Prostate gland (tissue), 2 donors: ENCODE results near the gene KDM4C. TPM values are rescaled to one million over a fixed set of nuclear protein-coding genes. Genes with fewer than 3 reads are reported as not detected.

Source experiments
- DNase-seq: peaks from one replicate; pipeline ENCODE4 v3.0.0-alpha.2; 2019; ENCODE audit warnings: low spot score
- H3K27ac ChIP-seq, 2 donors: fragments of 200-600 bp; sonication (generic); 2 replicates each; pipeline ENCODE4 v1.5.1; 2017 to 2019
- H3K27me3 ChIP-seq: fragments of 200-600 bp; sonication (generic); replicated peaks from 2 replicates; pipeline ENCODE4 v1.5.1; 2019; ENCODE audit not compliant: insufficient read depth
- H3K36me3 ChIP-seq, 2 donors: fragments of 200-600 bp; sonication (generic); 1 replicate in 1 of 2; 2 replicates in 1 of 2; pipeline versions ENCODE4 v1.5.1 to v1.8.1; 2017 to 2019
- H3K4me1 ChIP-seq: fragments of 200-600 bp; sonication (generic); replicated peaks from 2 replicates; pipeline ENCODE4 v1.5.1; 2019
- H3K4me3 ChIP-seq, 2 donors: fragments of 200-600 bp; sonication (generic); 2 replicates each; pipeline ENCODE4 v1.5.1; 2017 to 2019
- H3K9me3 ChIP-seq: fragments of 200-600 bp; sonication (generic); 2 replicates; pipeline ENCODE4 v1.5.1; 2017
- POLR2A ChIP-seq: fragments of 450-650 bp; IDR thresholded peaks from one replicate; pipeline ENCODE4 v1.6.1; 2016; ENCODE audit warnings: antibody characterized with exemption, mild to moderate bottlenecking
- POLR2AphosphoS5 ChIP-seq: sonication (generic); formaldehyde crosslinking; IDR thresholded peaks from one replicate; pipeline ENCODE4 v1.6.1; 2017; ENCODE audit warnings: antibody characterized with exemption
- WGBS: methylation state at CpG from one replicate; pipeline ENCODE4 v1.1.5; 2018; 5-methylcytosine and 5-hydroxymethylcytosine counted together
- intact Hi-C: fragments of 100-400 bp; cut with DNase I; formaldehyde crosslinking; loops from one replicate; pipeline ENCODE4 v1.14.2; 2022
- total RNA-seq, 2 donors: library from RNA; depleted of rRNA; stranded (reverse); fragments of >200 nt; gene quantifications; one replicate each; pipeline ENCODE4 v1.1.0, GENCODE V29; 2016
- TF ChIP-seq, protein P1 (sequence below), 4 experiments: fragments of 200-600 bp in 2 of 4; fragments of 450-650 bp in 2 of 4; sonication (generic) in 2 of 4; IDR thresholded peaks; 1 replicate in 3 of 4; 2 replicates in 1 of 4; pipeline ENCODE4 v1.5.1; 2016 to 2019; ENCODE audit warnings: antibody characterized with exemption in 4 of 4, mild to moderate bottlenecking in 2 of 4, moderate library complexity in 2 of 4

The KDM4C gene
- total RNA-seq, 2 donors from 2014 or later: 18.1 to 27.7 TPM

DNA sequence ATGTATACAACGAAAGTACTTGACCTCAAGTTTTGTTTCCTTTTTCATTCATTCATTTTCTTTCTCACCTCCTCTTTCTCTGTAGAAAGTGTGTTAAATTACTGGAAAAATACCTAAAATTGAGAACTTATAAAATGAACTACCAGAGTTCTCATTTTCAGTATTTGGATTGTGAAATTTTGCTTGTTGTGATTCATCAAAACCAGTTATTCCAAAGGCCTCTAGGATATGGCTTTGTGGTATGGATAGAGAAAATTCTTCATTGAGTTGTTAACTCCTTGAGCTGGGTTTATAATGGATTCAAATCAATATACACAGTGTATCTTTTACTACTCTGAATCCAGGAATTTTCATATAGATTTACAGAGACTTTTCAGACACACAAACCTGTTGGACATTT is 287.6 kb downstream of the KDM4C start:
- Histone ChIP-seq H3K36me3 (no peaks in the 10 kb centered on the region), H3K27ac (no peak overlapping the region), H3K9me3 (no peaks in the 10 kb centered on the region), H3K4me1 (no peaks in the 10 kb centered on the region), H3K4me3 (no peak overlapping the region), H3K27me3 (no peaks in the 10 kb centered on the region)
- intact Hi-C loops: no loop called here
- DNase-seq: no peak
- 98% methylated on average over 1 of the region's 1 CpG for WGBS
- TF ChIP-seq, protein P1, sequence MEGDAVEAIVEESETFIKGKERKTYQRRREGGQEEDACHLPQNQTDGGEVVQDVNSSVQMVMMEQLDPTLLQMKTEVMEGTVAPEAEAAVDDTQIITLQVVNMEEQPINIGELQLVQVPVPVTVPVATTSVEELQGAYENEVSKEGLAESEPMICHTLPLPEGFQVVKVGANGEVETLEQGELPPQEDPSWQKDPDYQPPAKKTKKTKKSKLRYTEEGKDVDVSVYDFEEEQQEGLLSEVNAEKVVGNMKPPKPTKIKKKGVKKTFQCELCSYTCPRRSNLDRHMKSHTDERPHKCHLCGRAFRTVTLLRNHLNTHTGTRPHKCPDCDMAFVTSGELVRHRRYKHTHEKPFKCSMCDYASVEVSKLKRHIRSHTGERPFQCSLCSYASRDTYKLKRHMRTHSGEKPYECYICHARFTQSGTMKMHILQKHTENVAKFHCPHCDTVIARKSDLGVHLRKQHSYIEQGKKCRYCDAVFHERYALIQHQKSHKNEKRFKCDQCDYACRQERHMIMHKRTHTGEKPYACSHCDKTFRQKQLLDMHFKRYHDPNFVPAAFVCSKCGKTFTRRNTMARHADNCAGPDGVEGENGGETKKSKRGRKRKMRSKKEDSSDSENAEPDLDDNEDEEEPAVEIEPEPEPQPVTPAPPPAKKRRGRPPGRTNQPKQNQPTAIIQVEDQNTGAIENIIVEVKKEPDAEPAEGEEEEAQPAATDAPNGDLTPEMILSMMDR (IDR thresholded peaks at IDR 0.05): no peak
- no peak for TF ChIP-seq POLR2A

DNA sequence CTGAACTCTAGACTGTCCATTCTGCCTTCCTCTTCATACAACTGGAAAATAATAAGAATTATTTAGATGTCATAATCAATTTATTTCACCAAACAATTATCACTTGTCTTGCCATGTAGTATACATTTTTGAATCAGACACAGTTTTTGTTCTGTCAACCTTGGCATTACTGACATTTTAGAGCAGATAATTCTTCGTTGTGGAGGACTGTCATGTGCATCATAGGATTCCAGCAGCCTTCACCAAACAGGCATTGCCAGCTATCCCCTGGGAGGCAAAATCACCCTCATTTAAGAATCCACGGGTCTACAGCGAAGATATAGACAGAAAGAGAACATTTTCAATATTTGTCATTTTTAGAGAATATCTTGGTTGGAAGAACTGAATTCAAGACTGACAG is 293.9 kb downstream of the KDM4C start:
- TF ChIP-seq, protein P1 (IDR thresholded peaks at IDR 0.05): no peak
- TF ChIP-seq POLR2A (no peak), POLR2AphosphoS5 (no peak)
- Histone ChIP-seq H3K36me3 (no peaks in the 10 kb centered on the region), H3K27me3 (no peaks in the 10 kb centered on the region), H3K9me3 (no peaks in the 10 kb centered on the region), H3K27ac (no peak overlapping the region), H3K4me1 (no peaks in the 10 kb centered on the region), H3K4me3 (no peak overlapping the region)
- no peak for DNase-seq
- whole genome bisulfite sequencing: 93% methylated on average over 3 of the region's 3 CpGs
- intact Hi-C loops: no loop called here

DNA sequence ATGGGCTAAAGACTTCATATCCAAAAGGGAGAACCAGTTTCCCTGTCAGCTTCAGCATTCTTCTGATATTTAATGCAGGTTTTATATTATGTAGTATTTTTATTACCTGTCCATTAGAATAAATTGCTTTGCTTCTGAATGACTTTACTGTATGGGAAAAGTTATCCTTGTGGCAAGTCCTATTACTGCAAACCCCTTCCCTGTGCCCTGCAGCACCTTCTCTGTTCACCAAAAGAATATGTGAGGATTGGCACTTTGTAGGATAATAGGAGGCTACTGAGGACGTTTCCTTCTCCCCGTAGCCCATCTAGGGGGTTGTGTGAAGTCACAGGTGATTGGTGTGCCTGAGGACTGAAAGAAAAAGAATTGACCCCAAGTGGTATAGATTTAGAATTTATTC is 296.1 kb downstream of the KDM4C start:
- 50% methylated on average over 2 of the region's 2 CpGs for WGBS
- no peak for TF ChIP-seq POLR2AphosphoS5
- no peak for TF ChIP-seq POLR2A
- TF ChIP-seq, protein P1 (IDR thresholded peaks at IDR 0.05): no peak

DNA sequence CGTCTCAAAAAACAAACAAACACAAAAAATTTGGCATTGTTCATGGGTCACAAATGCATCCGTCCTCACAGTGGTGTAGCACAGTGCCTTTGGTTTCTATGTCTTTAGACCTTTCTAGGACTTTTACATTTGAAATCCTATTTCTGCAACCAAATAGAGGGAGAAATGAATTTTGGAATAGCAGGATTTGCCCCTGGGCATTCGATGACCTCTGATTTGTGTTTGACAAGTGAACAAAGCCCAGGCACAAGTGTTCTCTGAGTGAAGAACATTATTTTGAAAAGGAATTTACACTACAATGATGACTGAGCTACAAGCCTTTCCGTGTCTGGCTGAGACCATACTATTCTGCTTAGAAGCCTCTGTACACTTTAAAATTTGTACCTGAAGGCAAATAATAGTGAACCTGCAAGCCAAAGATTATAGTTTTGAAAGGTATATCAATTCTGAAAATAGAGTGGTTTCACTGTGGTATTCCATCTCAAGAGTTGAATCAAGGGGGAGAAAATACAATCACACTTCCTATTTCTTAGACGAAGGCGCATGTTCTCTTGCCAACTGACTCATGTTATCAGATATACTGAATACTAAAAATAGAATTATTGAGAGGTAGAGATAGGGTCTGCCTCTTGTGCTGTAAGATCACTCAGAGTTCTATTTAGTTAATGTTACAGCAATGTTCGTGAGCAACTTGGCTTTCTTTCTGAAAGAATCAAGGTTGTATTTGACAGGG is 297.6 kb downstream of the KDM4C start:
- DNase-seq: no peak
- H3K27ac ChIP-seq: no peak overlapping the region
- 81% methylated on average over 7 of the region's 7 CpGs for WGBS
- H3K4me3 ChIP-seq: no peak overlapping the region
- intact Hi-C loops: no loop called here
- no peaks in the 10 kb centered on the region for H3K4me1 ChIP-seq
- no peaks in the 10 kb centered on the region for H3K36me3 ChIP-seq
- no peaks in the 10 kb centered on the region for H3K9me3 ChIP-seq
- TF ChIP-seq POLR2A (no peak), POLR2AphosphoS5 (no peak)
- TF ChIP-seq, protein P1 (IDR thresholded peaks at IDR 0.05): no peak
- no peaks in the 10 kb centered on the region for H3K27me3 ChIP-seq

More for the DNA sequence above, 296.1 kb downstream of the KDM4C start:
- Histone ChIP-seq H3K27me3 (no peaks in the 10 kb centered on the region), H3K36me3 (no peaks in the 10 kb centered on the region), H3K4me1 (no peaks in the 10 kb centered on the region), H3K9me3 (no peaks in the 10 kb centered on the region), H3K27ac (no peak overlapping the region), H3K4me3 (no peak overlapping the region)
- intact Hi-C loops: no loop called here
- no peak for DNase-seq

DNA sequence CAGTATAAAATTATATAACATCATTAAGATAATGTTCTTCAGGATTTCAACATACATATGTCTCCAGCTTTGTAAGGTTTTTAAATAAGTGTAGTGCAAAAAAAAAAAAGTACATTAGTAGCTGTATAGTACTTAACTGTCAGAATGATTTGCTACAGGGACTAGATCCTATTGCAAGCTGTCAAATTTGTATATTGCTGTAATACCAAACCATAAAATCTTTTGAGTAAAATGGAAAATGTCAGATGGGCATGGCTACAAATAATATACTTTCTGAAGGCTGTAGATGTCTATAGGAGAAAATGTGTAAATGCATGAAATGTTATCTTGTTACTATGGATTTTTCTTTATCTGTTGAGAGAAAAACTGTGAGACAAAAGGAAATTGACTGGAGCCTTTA is 298.5 kb downstream of the KDM4C start:
- Histone ChIP-seq H3K4me3 (no peak overlapping the region), H3K4me1 (no peaks in the 10 kb centered on the region), H3K27me3 (no peaks in the 10 kb centered on the region), H3K36me3 (no peaks in the 10 kb centered on the region), H3K9me3 (no peaks in the 10 kb centered on the region), H3K27ac (no peak overlapping the region)
- intact Hi-C loops: no loop called here
- TF ChIP-seq, protein P1 (IDR thresholded peaks at IDR 0.05): no peak
- TF ChIP-seq POLR2AphosphoS5 (no peak), POLR2A (no peak)
- DNase-seq: no peak
